GM19238 (cell line): ENCODE measurements around the gene MYLK.
"Not testable (repeated sequence)": the region's sequence is repeated elsewhere in the genome, so short reads cannot be mapped to it uniquely, and the experiment has no call there.

Source experiments
- DNase-seq: peaks from one replicate; pipeline ENCODE4 v3.0.0; 2011; ENCODE audit warnings: low spot score; ENCODE audit not compliant: insufficient read length

Gene MYLK

DNA sequence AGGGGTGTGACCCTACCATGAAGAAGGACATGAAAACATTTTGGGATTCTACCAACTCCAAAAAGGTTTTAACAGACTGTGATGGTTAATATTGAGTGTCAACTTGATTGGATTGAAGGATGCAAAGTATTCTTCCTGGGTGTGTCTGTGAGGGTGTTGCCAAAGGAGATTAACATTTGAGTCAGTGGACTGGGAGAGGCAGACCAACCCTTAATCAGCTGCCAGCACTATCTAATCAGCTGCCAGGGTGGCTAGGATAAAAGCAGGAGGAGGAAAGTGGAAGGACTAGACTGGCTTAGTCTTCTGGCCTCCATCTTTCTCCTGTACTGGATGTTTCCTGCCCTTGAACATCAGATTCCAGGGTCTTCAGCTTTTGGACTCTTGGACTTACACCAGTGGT is 283.3 kb downstream of the MYLK start:
- not testable (repeated sequence) for DNase-seq

DNA sequence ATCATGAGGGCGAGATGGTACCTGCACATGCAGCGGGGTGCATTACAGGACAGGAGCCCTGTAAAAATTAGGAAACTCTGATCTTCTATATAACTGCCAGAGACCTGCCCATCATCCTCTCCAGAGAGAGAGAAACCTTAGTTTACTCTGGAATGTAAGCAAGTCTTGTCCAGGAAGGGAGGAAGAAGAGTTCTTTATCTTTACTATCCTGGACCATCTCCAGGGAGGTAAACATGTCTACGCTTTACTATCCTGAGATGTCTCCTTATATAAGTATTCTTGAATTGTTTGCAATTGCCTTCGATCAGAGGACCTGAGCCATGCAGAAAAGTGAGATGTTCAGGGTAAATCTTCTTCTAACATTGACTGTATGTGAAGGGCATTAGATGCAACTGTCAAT is 286.6 kb downstream of the MYLK start:
- no peak for DNase-seq

DNA sequence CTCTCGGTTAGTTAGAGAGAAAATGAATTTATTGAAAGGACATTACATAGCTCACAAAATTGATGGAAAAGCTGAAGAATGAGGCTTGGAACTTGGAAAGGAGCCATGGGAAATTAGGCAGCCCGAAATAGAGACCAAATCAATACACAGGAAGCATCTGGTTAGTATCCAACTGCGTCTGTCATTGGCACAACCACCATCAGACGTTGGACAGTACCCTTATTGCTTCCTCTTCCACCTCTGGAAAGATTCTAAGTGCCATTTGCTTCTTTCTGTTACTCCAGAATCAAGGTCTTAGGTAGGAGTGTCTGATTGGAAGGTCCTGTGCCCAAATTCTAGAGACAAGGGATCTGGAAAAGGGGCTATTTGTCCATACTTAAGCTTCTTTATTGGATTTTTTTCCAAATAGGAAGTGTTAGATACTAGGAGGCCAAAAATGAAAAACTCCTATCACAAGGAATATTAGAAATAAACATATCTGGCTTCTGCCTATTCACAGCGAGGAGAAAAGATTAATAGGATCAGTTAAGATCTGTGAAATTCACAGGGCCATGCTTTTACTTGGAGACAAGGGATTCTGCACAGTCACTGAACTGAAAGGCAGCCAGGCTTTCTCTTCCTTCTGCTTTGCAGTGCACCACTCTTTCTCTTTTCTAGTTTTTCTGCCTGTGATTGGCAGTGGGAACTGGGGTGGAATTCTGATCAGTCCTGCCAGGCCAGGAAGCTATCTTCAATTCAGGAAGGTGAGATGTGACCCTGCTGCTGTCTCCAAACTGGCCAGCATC is 288.5 kb downstream of the MYLK start:
- DNase-seq = no peak

DNA sequence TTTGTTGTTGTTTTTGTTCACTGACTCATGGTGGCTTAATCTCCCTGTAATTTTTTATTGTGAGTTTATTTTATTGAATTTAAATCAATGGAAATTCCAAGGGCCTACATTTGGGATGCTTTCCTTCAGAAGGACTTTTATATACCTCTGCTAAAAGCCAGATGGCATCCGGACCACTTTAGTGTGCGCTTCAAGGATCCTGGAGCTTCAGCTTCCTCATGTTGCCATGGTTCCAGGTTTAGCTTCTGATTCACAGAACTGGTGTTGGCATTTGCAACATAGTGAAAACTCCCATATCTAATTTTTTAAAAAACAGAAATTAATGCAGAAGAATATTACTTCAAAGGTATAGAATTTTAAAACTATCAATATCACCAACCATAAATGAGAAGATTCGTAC is 290.8 kb downstream of the MYLK start:
- DNase-seq = no peak

DNA sequence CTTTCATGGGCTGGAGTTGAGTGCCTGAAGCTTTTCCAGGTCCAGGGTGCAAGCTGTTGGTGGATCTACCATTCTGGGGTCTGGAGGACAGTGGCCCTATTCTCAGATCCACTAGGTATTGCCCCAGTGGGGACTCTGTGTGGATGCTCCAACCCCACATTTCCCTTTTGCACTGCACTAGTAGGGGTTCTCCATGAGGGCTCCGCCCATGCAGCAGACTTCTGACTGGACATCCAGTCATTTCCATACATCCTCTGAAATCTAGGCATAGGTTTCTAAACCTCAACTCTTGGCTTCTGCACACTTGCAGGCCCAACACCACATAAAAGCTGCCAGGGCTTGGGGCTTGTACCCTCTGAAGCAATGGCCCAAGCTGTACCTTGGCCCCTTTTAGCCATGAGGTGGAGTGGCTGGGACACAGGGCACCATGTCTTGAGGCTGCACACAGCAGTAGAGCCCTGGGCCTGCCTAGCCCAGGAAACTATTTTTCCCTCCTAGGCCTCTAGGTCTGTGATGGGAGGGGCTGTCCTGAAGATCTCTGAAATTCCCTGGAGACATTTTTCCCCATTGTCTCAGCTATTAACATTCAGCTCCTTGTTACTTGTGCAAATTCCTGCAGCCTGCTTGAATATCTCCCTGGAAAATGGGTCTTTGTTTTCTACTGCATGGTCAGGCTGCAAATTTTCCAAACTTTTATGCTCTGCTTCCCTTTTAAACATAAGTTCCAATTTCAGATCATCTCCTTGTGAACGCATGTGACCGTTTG is 293.3 kb downstream of the MYLK start:
- no peak for DNase-seq

DNA sequence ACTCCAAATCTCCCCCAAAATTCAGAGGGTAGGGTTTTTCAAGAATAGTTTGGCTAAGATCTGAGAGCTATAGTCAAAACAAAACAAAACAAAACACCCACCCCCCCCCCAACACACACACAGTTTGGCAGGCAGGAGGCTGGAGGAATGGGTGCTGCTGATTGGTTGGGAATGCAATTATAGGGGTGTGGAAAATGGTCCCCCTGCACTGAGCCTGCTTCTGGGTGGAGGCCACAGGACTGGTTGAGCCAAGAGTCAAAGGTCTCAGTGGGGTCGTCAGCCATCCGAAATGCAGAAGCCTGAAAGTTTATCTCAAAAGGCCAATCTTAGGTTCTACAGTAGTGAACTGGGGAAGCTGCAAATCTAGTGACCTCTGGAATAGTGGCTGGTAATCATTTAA is 296.7 kb downstream of the MYLK start:
- DNase-seq = no peak

DNA sequence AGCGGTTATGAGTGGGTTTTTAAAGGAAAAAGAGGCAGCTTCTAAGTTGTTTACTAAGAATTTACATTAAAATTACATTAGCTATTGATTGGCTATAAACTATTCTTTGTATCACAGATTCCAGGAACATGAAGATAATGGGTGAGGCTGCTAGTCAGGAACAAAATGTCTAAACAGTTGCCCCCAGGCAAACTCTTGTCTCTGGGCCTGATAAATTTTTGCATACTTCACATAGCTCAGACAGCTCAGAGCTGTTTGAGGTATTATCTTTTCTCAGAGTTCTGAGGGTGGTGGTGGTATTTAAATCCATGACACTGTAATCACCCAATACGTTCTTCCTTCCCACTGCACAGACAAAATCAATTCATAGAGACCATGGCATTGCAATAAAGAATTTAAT is 297.2 kb downstream of the MYLK start:
- no peak for DNase-seq

DNA sequence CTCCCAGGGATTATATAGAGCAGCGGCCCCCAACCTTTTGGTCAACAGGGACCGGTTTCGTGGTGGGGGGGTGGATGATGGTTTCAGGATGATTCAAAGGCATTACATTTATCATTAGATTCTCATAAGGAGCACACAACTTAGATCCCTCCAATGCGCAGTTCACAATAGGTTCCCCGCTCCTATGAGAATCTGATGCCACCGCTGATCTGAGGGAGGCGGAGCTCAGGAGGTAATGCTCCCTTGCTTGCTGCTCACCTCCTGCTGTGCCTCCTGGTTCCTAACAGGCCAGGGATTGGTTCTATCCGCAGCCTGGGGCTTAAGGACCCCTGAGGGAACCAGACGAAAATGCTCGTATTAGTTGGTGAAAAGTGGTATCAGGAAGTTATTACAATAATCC is 298.0 kb downstream of the MYLK start:
- no peak for DNase-seq

DNA sequence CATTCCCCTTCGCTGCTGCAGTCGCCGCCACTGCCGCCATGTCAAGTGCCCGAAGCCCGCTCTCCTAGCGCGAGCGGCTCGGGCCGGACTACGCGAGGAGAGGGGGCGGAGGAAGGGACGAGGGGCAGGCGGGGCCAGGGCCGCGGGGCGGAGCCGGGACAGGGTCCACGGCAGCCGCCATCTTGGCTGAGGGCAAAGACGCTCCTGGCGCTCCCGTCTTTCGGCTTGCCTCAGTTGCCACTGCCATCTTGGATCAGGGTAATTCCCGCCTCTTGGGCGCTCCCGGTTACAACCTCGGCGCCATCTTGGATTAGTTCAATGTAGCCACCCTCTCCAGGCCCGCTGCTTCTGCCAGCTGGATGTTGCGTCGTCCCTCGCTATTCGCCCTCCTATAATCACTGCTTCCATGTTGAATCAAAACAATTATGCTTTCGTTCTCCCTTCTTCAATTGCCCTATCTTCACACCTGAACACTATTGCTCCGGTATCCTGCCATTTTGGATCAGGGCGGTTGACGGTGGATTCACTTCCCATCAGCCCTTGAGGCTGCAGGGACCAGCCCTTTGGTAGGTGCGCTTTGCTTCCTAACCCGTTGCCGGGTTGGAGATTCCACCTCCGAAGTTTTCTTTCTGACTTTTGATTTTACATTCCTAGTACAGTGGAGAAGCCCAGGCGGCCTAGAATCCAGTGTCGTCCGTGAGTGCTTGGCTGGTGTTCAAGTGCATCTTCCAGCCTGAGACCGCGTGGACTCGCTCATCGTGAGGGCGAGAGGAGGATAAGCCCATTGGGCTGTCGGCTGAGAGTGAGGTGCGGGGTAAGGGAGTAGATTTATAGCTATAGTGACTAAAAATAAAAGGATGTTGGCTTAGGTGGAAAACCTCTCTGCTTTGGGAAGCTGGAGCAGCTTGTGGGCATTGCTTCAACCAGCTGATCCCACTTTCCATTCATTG is 298.9 kb downstream of the MYLK start, which contains the start of gene HACD2:
HACD2 (minus strand) TSS at position 66 of the 950 bp plus-strand sequence; CDS start at position 40, 26 bp downstream.
- DNase-seq = peak; percentile 74

DNA sequence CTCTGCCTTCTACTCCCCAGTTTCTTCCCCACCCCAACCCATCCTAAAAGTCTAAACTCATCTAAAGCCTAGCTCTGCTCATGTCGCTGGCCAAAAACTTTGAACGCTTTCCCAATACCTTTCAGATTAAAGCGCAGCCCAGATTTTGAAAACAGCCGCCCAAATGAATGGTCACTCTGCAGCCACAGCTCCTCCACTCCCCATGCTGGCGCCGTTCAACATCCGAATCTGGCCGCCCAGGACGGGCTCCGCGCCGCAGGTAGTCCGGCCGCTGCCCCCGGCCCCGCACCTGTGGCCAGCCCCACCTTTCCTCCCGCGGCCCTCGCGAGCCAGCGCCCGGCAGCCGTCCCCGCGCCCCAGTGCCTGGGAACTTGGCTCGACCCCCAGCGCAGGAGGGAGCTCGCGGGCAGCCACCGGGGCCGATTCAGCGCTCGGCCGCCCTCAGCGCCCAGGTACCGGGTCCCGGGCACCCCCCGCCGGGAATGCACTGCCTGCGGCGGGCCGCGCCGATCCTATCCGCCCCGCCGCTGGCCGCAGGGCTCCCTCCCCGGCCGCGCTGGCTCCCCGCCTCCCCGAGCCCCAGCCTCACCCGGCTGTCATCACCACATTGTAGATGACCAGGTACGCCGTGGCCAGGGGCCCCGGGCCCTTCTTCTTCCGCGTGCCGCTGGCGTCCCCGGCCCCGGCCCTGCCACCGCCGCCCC is 299.7 kb downstream of the MYLK start:
- DNase-seq = peak; percentile 23

DNA sequence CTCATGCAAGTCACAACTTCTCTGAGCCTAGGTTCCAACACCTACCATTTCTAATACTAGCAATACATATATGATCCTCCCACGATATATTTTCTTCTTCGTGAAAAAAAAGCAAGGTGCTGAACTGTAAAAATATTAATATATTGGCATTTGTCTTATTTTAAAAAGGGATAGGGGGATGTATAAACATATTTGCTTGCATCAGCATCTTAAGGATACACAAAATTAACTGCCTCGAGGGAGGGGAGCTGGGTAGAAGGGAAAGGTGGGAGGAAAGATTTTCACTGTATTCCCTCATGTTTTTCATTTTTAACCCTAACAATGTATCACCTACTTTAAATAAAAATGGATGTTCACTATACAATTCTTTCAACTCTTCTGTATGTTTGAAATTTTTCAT is 300.6 kb downstream of the MYLK start:
- DNase-seq = no peak

DNA sequence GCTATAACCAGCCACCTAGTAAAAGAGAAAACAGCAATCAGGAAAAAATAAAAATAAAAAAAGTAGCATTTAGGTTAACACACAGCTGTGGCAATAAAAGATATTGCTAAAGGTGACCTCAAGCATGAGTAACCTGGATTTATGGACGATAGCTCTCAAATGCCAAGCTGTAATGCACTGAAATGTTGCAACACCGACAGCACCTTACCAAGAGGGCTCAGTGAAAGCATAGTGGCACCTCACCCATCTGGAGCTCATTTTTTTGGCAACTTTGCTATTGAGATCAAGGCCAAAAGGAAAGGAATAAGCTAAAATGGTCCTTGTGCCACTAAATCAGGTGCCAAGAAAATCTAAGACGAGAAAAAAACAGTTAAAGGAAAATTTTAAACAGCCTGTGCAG is 301.8 kb downstream of the MYLK start:
- no peak for DNase-seq

DNA sequence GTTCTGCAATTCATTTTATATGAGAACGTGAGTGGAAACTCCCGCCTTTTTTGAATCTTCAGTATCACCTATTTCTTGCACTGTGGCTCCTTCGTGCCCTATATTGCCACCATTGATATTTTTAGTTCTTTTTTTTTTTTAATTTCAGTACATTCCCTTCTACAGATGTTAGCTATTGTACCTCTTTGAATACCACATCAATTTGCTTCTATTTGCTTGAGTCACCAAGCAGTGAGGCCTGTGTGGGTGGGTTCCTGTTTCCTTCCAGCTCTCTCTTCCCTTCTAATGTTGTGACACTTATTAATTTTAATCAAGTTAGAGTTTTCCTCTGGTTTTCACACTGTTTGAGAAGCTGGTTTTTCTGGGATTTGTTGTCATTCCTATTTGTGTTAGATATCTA is 308.0 kb downstream of the MYLK start:
- no peak for DNase-seq

DNA sequence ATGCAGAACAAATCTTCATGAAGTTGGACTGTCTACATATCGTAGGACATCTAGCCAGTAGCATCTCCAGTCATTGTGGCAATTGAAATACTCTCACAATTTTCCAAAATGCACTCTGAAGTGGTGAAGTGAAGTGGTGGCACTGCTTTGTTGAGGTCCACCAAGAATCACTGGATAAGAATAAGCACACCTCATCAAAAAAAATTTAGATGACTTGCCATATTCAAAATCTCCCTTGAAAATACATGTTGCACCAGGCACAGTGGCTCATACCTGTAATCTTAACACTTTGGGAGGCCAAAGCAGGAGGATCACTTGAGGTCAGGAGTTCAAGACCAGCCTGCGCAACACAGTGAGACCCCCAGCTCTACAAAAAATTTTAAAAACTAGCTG is 312.2 kb downstream of the MYLK start:
- DNase-seq = no peak

DNA sequence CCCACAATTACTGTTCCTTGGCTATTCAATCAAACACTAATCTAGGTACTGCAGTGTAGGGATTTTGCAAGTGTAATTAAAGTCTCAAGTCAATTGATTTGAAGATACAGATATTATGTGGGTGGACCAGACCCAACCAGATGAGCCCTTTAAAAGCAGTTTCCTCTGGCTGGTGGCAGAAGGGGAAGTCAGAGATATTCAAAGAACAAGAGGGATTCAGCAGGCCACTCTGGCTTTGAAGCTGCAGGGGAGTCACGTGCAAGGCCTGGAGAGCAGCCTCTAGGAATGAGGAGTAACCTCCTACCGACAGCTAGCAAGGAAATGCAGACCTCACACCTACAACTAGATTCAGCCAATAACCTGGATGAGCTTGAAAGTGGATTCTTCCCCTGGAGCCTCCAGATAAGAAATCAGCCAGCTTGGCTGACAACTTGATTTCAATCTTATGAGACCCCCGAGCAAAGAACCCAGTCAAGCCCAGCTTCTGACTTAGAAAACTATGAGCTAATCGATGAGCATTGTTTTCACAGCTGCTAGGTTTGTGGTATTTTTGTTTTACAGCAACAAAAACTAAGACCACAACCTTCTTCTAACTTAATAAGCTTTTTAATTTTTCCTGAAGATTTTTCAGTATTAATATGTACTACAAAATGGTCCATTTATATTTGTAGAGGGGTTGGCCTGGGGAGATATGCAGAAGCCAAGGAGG is 312.7 kb downstream of the MYLK start:
- DNase-seq = no peak

DNA sequence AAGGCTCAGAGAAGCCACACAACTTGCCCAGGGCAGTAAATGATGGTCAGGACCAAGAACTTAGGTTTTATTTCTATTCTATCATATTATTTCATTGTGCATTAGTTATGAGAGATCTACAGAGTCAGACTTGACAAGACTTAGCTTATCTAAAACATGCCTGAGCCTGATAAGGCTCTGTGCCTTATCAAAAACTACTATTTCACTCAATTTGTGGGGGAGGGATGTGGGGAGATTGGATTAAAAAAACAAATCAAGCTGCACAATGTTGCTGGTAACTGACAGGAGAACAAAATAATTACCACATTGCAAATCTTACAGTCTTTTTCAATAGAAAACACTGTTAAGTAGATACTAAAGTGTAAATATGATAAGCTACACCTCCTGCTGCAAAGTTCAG is 315.3 kb downstream of the MYLK start:
- no peak for DNase-seq

DNA sequence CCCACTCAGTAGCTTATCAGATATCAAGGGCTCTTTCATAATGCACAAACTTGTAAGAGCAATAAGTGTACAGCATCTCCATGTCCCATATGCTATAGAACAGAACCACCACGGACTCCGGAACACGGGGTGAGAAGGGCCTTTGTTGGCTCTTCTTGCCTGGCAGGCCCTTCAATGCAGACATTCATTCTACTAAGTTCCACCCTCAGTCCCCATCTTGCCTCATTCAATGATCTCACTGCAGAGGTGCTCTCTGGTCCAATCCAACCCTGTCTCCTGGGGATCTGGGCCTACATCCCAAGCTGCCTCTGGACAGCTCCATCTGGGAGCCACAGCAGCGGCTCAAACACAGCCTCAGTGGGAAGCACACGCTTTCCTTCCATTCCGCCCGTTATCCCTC is 316.1 kb downstream of the MYLK start:
- DNase-seq = no peak

DNA sequence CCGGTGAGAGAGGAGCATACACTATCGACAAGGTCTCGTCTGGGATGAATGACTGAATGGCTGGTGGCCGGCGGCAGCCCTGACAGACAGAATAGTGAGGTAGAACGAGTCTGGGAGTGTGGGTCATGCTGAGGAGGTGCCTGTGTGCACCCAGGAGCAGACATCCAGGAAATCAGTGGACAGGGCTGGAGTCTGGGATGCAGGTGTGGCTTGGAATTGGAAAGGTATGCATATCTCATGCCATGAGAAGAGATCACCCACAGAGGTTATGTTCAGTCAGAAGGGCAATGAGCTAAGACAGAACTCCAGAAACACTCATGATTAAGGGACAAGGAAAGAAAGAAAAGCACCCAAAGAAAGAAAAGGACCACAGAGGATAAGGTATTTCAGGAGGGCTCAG is 320.1 kb downstream of the MYLK start:
- DNase-seq = no peak

DNA sequence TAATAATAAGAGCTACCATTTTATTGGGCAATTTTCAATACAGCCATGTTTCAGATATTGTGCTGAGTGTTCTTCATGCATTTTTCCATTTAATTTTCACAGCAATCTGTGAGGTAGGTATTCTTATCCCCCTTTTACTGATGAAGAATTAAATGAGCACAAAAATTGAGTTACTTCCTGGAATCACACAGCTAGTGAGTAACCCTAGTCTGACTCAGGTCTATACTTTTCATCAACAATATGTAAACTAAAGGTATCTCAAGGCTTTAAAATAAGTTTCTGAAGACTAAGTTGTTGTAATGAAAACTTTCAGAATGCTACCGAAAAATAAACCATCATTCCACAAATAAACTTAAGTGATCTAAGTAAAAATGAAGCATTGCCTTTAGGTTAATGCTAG is 321.6 kb downstream of the MYLK start:
- DNase-seq = no peak

DNA sequence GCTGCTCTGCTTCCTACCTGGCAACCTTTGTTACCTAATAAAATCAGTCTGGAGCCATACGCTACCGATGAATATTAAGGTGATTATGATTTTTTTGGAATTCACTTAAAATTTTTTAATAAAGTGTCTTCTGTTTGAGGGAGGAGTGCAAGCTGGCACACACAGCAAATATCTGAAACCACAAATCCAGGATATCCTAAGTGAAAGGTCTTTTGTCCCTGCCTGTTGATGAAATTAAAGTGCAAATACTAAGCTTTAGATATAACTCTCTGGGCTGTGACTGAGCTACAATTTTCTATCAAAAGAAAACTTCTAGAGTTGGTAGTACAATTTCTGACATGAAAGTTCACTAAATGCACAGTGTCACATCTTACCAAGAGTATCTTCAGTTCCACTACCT is 322.9 kb downstream of the MYLK start:
- DNase-seq = no peak
